Muscle of back (tissue), 13 donors: ENCODE results near the gene PDE1C. TPM values are rescaled to one million over a fixed set of nuclear protein-coding genes. Genes with fewer than 3 reads are reported as not detected.
"Not testable (repeated sequence)": the region's sequence is repeated elsewhere in the genome, so short reads cannot be mapped to it uniquely, and the experiment has no call there.

ENCODE experiments used
- DNase-seq, 3 donors: peaks; one replicate each; pipeline versions ENCODE4 v3.0.0 to v3.0.0-alpha.2; 2013
- long read RNA-seq, 9 donors: transcript quantifications; one replicate each; lab custom pipeline, GENCODE V29; 2026
- polyA plus RNA-seq, 10 donors: library from polyadenylated mRNA; unstranded; fragments of 120-200 nt; gene quantifications; one replicate each; pipeline ENCODE4 v1.2.1, GENCODE V29; 2013; ENCODE audit not compliant: insufficient read length in 10 of 10

The PDE1C gene
- polyA plus RNA-seq: 1 to 10 TPM; 1.7 to 5.4 (median 3.1) TPM
- long read RNA-seq, donor 1: 0 reads
- long read RNA-seq, donor 2: 0 reads
- long read RNA-seq, donor 3: 0 reads
- long read RNA-seq, donor 4: 0 reads
- long read RNA-seq, donor 5: 0 reads
- long read RNA-seq, donor 6: 0 reads
- long read RNA-seq, donor 7: 0 reads
- long read RNA-seq, donor 8: 0 reads
- long read RNA-seq, donor 9: 0 reads

- peak in 1 of 3 donors; percentile 45 for DNase-seq
Observed at GRCh38 chr7:32070406-32071360, at the start of gene PDE1C. Gene PDE1C (minus strand): TSS chr7:32070407.

- DNase-seq: peak in 1 of 3 donors; percentile 6
Observed at GRCh38 chr7:32119790-32120196, 49.6 kb upstream of the PDE1C start.

DNA sequence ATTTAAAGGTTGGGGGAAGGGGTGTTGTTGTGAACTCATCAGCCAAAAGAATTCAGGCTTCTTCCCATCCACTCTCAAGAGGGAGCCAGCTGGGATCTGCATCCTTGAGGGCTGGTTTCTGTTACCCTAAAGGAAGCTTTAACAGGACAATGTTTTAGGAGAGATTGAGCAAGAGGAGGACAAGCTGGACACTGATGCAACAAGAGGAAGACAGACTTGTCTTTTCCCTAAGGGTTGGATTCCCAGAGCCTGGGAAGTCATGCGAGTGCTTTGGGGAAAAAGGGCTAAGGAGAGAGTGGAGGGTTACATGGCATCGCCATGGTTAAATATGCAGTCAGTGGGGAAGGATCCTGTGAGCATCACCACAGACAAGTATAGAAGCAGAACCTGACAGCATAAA lies 47.6 kb upstream of the PDE1C start:
- DNase-seq: no peak

DNA sequence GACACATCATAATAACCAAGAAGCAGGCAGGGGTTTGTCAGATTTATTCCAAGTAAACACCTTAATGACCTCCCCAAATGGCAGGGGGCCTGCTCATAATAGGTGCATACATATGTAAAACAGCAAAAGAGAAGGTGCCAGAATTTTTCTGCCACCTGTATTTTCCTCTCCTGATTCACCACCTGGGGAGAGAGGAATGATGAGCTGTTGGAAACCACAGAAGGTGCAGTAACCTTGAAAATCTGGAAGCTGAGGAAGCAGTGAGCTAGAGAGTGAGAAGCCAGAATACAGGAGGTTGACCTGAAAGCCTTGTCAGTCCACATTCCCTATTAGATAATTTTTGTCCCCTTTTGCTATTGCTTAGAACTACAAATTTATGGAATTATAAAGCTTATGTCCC lies 46.2 kb upstream of the PDE1C start:
- no peak for DNase-seq

- DNase-seq: peak in 1 of 3 donors; percentile 57
Observed at GRCh38 chr7:32115831-32116230, 45.6 kb upstream of the PDE1C start.

- no peak for DNase-seq
Observed at GRCh38 chr7:32108651-32109050, 38.4 kb upstream of the PDE1C start.

- no peak for DNase-seq
Observed at GRCh38 chr7:32104766-32105165, 34.6 kb upstream of the PDE1C start.

- DNase-seq: no peak
Observed at GRCh38 chr7:32103361-32103760, 33.2 kb upstream of the PDE1C start.

- DNase-seq: no peak
Observed at GRCh38 chr7:32102432-32102873, 32.2 kb upstream of the PDE1C start.

GRCh38 chr7:32100407-32100907 lies 30.2 kb upstream of the PDE1C start:
- DNase-seq: no peak

- no peak for DNase-seq
Observed at GRCh38 chr7:32094516-32094915, 24.3 kb upstream of the PDE1C start.

- peak in 1 of 3 donors; percentile 51 for DNase-seq
Observed at GRCh38 chr7:32093415-32094408, 23.5 kb upstream of the PDE1C start.

DNA sequence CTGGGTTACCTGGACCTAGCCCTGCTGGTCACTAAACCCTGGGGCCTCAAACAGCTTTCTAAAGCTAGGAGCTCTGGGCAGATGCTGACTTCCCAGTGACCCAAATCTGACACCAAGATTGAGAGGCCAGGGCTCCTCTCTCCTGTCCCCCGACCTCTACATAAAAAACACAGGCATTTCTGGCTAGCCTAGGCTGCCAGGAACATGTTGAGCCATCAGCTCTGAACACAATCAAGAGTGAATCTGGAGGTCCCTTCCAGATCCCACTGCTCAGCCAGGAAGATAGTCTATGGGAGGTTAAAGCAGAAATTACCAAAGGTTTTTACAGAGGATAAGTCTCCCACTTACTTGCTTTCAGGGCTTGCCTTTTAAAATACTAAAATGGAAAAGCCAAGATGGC lies 22.1 kb upstream of the PDE1C start:
- DNase-seq: no peak

GRCh38 chr7:32091608-32092210 lies 21.5 kb upstream of the PDE1C start:
- no peak for DNase-seq

DNA sequence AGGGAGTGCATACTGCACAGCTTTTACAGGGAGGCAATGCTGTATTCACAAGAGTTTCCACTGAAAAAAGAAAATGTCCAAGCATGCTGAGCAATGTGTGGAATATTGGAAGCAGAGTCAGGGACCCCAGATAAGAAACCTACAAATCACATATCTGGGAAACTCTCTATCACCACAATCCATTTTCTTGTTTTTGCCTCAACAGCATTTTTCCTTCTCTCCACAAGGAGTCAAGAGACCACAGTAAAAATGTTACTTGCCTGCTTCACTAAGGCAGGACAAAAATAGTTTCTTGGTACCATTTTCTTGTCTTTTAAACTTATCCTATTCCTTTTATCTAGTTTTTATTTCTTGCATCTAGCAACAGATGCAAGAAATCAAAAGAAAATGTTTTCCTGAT lies 19.5 kb upstream of the PDE1C start:
- DNase-seq: no peak

DNA sequence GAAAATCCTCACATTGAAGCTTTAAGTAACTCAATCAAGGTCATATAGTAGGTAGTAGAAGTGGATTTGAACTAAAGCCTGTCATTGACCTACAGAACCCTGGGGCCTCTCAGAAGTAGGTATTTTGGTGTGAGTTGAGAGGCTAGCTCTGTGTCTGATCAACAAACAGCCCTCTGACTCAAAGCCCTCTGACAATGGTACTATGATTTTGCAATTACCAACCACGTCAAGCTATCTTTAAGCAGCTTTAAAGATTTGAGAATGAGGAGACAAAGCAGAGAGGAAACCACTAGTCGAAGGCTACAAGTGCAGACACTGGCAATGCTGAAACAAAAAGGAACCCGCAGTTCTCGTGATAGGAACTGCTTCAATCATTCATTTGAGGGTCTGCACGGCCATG lies 19.0 kb upstream of the PDE1C start:
- no peak for DNase-seq

GRCh38 chr7:32088451-32088881 lies 18.3 kb upstream of the PDE1C start:
- no peak for DNase-seq

GRCh38 chr7:32079510-32079909 lies 9.3 kb upstream of the PDE1C start:
- no peak for DNase-seq

DNA sequence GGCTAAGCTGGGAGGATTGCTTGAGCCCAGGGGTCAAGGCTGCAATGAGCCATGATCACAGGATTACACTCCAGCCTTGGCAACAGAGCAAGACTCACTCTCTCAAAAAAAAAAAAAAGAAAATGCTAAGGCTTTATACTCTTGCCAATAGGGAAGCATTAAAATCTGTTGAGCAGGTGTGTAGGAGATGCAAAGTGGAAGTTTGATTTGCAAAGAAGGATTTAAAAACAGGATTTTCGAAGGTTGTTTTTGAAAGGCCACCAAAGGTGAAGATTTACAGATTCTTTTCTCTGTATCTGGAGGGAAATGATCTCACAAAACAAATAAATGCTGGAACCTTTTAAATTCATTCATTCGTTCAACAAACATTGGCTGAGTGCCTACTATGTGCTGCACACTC lies 8.6 kb upstream of the PDE1C start:
- DNase-seq: no peak

GRCh38 chr7:32077806-32078205 lies 7.6 kb upstream of the PDE1C start:
- no peak for DNase-seq

DNA sequence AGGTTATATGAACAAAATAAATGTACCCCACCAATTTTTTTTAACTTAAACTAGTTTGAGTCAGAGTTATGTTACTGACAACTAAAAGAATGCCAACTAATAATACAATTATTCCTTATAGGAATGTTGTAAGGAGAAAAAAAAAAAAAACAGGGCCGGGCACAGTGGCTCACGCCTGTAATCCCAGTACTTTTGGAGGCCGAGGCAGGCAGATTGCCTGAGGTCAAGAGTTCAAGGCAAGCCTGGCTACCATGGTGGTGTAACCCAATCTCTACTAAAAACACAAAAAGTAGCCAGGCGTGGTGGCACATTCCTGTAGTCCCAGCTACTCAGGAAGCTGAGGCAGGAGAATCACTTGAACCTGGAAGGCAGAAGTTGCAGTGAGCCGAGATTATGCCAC lies 6.6 kb upstream of the PDE1C start:
- DNase-seq: not testable (repeated sequence)
